ENCODE data around the gene CCDC32.

CCDC32 gene

GRCh38 chr15:40545457-40545856 lies 19.4 kb downstream of the CCDC32 start:
- H3K4me1 ChIP-seq = no peaks in the 10 kb centered on the region
- no peak for DNase-seq
- H3K27me3 ChIP-seq = no peaks in the 10 kb centered on the region
- H3K4me3 ChIP-seq = no peak overlapping the region
- H3K36me3 ChIP-seq = peaks cover 0 to 27% (median 19%) of the 10 kb centered on the region in 3 donors
- TF ChIP-seq, protein P1, sequence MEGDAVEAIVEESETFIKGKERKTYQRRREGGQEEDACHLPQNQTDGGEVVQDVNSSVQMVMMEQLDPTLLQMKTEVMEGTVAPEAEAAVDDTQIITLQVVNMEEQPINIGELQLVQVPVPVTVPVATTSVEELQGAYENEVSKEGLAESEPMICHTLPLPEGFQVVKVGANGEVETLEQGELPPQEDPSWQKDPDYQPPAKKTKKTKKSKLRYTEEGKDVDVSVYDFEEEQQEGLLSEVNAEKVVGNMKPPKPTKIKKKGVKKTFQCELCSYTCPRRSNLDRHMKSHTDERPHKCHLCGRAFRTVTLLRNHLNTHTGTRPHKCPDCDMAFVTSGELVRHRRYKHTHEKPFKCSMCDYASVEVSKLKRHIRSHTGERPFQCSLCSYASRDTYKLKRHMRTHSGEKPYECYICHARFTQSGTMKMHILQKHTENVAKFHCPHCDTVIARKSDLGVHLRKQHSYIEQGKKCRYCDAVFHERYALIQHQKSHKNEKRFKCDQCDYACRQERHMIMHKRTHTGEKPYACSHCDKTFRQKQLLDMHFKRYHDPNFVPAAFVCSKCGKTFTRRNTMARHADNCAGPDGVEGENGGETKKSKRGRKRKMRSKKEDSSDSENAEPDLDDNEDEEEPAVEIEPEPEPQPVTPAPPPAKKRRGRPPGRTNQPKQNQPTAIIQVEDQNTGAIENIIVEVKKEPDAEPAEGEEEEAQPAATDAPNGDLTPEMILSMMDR (IDR thresholded peaks at IDR 0.05) = no peak
- intact Hi-C loops (cut with DNase I; ENCODE audit: low total_unique reads) = no loop called here
- no peaks in the 10 kb centered on the region for H3K9me3 ChIP-seq
- H3K27ac ChIP-seq = no peak overlapping the region

GRCh38 chr15:40543631-40544294 lies 21.1 kb downstream of the CCDC32 start:
- intact Hi-C loops (cut with DNase I; ENCODE audit: low total_unique reads) = no loop called here
- peaks cover 0 to 21% (median 15%) of the 10 kb centered on the region in 3 donors for H3K36me3 ChIP-seq
- H3K4me3 ChIP-seq = no peak overlapping the region
- no peaks in the 10 kb centered on the region for H3K27me3 ChIP-seq
- TF ChIP-seq, protein P1 (IDR thresholded peaks at IDR 0.05) = no peak
- no peak for DNase-seq
- no peaks in the 10 kb centered on the region for H3K9me3 ChIP-seq
- no peak overlapping the region for H3K27ac ChIP-seq
- no peaks in the 10 kb centered on the region for H3K4me1 ChIP-seq

DNA sequence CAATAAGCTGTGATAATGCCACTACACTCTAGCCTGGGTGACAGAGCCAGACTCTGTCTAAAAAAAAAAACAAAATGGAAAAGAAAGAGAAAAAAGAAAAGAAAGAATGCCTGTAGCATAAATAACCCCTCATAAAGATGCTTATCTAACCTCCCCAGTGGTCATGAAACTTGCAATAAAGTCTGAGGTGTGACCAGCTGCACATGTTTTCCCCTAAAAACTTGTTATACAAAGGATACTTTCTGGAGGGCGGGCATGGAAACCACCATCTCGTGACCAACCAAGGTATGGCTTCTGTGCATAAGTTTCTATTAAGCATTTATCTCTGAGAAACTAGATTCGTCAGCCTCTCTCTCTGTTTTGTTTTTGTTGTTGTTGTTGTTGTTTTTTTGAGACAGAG lies 21.8 kb downstream of the CCDC32 start:
- H3K27ac ChIP-seq = no peak overlapping the region
- intact Hi-C loops (cut with DNase I; ENCODE audit: low total_unique reads) = no loop called here
- no peaks in the 10 kb centered on the region for H3K4me1 ChIP-seq
- no peaks in the 10 kb centered on the region for H3K27me3 ChIP-seq
- DNase-seq = no peak
- H3K4me3 ChIP-seq = no peak overlapping the region
- H3K9me3 ChIP-seq = no peaks in the 10 kb centered on the region
- H3K36me3 ChIP-seq = peaks cover 0 to 24% (median 13%) of the 10 kb centered on the region in 3 donors
- TF ChIP-seq, protein P1 (IDR thresholded peaks at IDR 0.05) = no peak

- no peak overlapping the region for H3K4me3 ChIP-seq
- H3K36me3 ChIP-seq = peaks cover 0 to 22% (median 16%) of the 10 kb centered on the region in 3 donors
- no peak overlapping the region for H3K27ac ChIP-seq
- H3K9me3 ChIP-seq = no peaks in the 10 kb centered on the region
- H3K27me3 ChIP-seq = no peaks in the 10 kb centered on the region
- TF ChIP-seq, protein P1 (IDR thresholded peaks at IDR 0.05) = no peak
- intact Hi-C loops (cut with DNase I; ENCODE audit: low total_unique reads) = no loop called here
- no peak for DNase-seq
- H3K4me1 ChIP-seq = no peaks in the 10 kb centered on the region
Observed at GRCh38 chr15:40538976-40539375, 25.9 kb downstream of the CCDC32 start.

DNA sequence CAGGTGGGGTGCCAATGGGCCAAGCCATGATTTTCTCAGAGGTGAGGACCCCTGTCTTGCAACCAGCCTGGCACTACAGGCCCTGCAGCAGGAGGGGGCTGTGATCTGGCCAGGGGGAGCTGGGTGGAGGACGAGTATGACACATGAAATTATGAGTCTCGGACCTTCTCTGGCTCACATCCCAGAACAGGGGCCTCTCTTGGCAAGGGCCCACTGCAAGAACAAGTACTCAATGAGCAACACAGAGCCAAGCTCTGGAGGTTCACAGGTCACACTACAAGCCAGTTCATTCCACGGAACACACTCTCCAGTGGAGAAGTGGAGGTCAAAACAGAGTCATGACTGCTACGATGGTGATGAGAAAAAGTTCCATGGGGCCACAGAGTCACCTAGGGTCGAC lies 28.3 kb downstream of the CCDC32 start:
- H3K27ac ChIP-seq = no peak overlapping the region
- TF ChIP-seq, protein P1 (IDR thresholded peaks at IDR 0.05) = no peak
- H3K36me3 ChIP-seq = peaks cover 0 to 22% (median 16%) of the 10 kb centered on the region in 3 donors
- no peaks in the 10 kb centered on the region for H3K27me3 ChIP-seq
- H3K9me3 ChIP-seq = no peaks in the 10 kb centered on the region
- intact Hi-C loops (cut with DNase I; ENCODE audit: low total_unique reads) = no loop called here
- H3K4me3 ChIP-seq = no peak overlapping the region
- DNase-seq = no peak
- H3K4me1 ChIP-seq = no peaks in the 10 kb centered on the region

Data from tibial artery (tissue), 4 donors.